ENCODE data around the gene GALNT17.

Gene GALNT17

GRCh38 chr7:71752171-71752935, 620.4 kb downstream of the GALNT17 start:
- DNase-seq (ENCODE audit: low read depth), result no peak

GRCh38 chr7:71753236-71753635, 621.3 kb downstream of the GALNT17 start:
- DNase-seq (ENCODE audit: low read depth), result no peak

GRCh38 chr7:71753956-71754664, 622.2 kb downstream of the GALNT17 start:
- DNase-seq (ENCODE audit: low read depth), result no peak

- no peak for DNase-seq (ENCODE audit: low read depth)
These were observed 622.9 kb downstream of the GALNT17 start for GRCh38 chr7:71754828-71755227.

GRCh38 chr7:71761336-71761735, 629.4 kb downstream of the GALNT17 start:
- DNase-seq (ENCODE audit: low read depth), result no peak
